Activated T-helper 1 cell treated with anti-CD3 and anti-CD28 coated beads, Interleukin-12 subunit alpha, Interleukin-12 subunit beta, Interleukin-2, Interleukin-4 antibody, amounts not matched to agents 30 ng/mL and 10 ng/mL and 1 ng/mL, durations not matched to agents 14 hours and 24 hours and 36 hours (primary cell): ENCODE results near the gene TCF12. TPM values are rescaled to one million over a fixed set of nuclear protein-coding genes. Genes with fewer than 3 reads are reported as not detected.

ENCODE experiments used
- DNase-seq: peaks from one replicate; pipeline ENCODE4 v3.0.0; 2021; ENCODE audit warnings: low spot score
- H3K27ac Mint-ChIP-seq: one replicate; pipeline ENCODE4 v1.8.0; 2021; ENCODE audit warnings: mild to moderate bottlenecking, mixed read lengths
- H3K27me3 Mint-ChIP-seq: one replicate; pipeline ENCODE4 v1.8.0; 2022; ENCODE audit warnings: mild to moderate bottlenecking, moderate library complexity, mixed read lengths; ENCODE audit not compliant: insufficient read depth
- H3K36me3 Mint-ChIP-seq: one replicate; pipeline ENCODE4 v1.8.0; 2021; ENCODE audit warnings: low read depth, mixed read lengths
- H3K4me1 Mint-ChIP-seq: one replicate; pipeline ENCODE4 v1.8.0; 2021; ENCODE audit warnings: low read depth, mixed read lengths
- H3K4me3 Mint-ChIP-seq: one replicate; pipeline ENCODE4 v1.8.0; 2021; ENCODE audit warnings: mild to moderate bottlenecking, moderate library complexity, mixed read lengths
- H3K9me3 Mint-ChIP-seq: one replicate; pipeline ENCODE4 v1.8.0; 2021; ENCODE audit warnings: mixed read lengths
- intact Hi-C: fragments of 100-400 bp; cut with micrococcal nuclease; formaldehyde crosslinking; loops from one replicate; pipeline ENCODE4 v1.15.1; 2024
- total RNA-seq: library from RNA; stranded (reverse); gene quantifications from 2 replicates; pipeline ENCODE4 v1.2.3, GENCODE V29; 2022

TCF12 gene
- total RNA-seq, 1 donor from 2014 or later: 85.7 TPM

GRCh38 chr15:56972426-56972825 lies 54.0 kb downstream of the TCF12 start:
- H3K4me1 Mint-ChIP-seq: peaks cover 28% of the 10 kb centered on the region
- H3K4me3 Mint-ChIP-seq: no peak overlapping the region
- intact Hi-C loops: no loop called here
- DNase-seq: no peak
- H3K9me3 Mint-ChIP-seq: no peaks in the 10 kb centered on the region
- H3K36me3 Mint-ChIP-seq: peaks cover 5% of the 10 kb centered on the region
- no peaks in the 10 kb centered on the region for H3K27me3 Mint-ChIP-seq
- no peak overlapping the region for H3K27ac Mint-ChIP-seq

GRCh38 chr15:56973463-56973862 lies 55.0 kb downstream of the TCF12 start:
- Mint-ChIP-seq H3K36me3 (peaks cover 5% of the 10 kb centered on the region), H3K4me3 (no peak overlapping the region), H3K27me3 (no peaks in the 10 kb centered on the region), H3K9me3 (no peaks in the 10 kb centered on the region), H3K27ac (no peak overlapping the region), H3K4me1 (peaks cover 27% of the 10 kb centered on the region)
- DNase-seq: no peak
- intact Hi-C loops: no loop called here

- Mint-ChIP-seq H3K4me1 (peaks cover 23% of the 10 kb centered on the region), H3K27me3 (no peaks in the 10 kb centered on the region), H3K36me3 (no peaks in the 10 kb centered on the region), H3K4me3 (no peak overlapping the region), H3K9me3 (no peaks in the 10 kb centered on the region), H3K27ac (no peak overlapping the region)
- intact Hi-C loops: no loop called here
- no peak for DNase-seq
Measured at GRCh38 chr15:56977232-56977631, 58.8 kb downstream of the TCF12 start.

- no peaks in the 10 kb centered on the region for H3K36me3 Mint-ChIP-seq
- no peak for DNase-seq
- no peaks in the 10 kb centered on the region for H3K9me3 Mint-ChIP-seq
- H3K4me3 Mint-ChIP-seq: no peak overlapping the region
- H3K27me3 Mint-ChIP-seq: no peaks in the 10 kb centered on the region
- H3K27ac Mint-ChIP-seq: no peak overlapping the region
- intact Hi-C loops: no loop called here
- H3K4me1 Mint-ChIP-seq: peaks cover 19% of the 10 kb centered on the region
Measured at GRCh38 chr15:56978898-56979662, 60.6 kb downstream of the TCF12 start.

- no peak for DNase-seq
- Mint-ChIP-seq H3K27ac (no peak overlapping the region), H3K27me3 (no peaks in the 10 kb centered on the region), H3K9me3 (no peaks in the 10 kb centered on the region), H3K4me3 (no peak overlapping the region), H3K36me3 (no peaks in the 10 kb centered on the region), H3K4me1 (peaks cover 17% of the 10 kb centered on the region)
- intact Hi-C loops: loop anchor here (10.0 kb wide), 1 partner anchor 234 kb away; no protein-coding TSS in a partner anchor
Measured at GRCh38 chr15:56980473-56980872, 62.0 kb downstream of the TCF12 start.

GRCh38 chr15:56981160-56981559 lies 62.7 kb downstream of the TCF12 start:
- DNase-seq: no peak
- no peaks in the 10 kb centered on the region for H3K9me3 Mint-ChIP-seq
- no peaks in the 10 kb centered on the region for H3K36me3 Mint-ChIP-seq
- no peak overlapping the region for H3K27ac Mint-ChIP-seq
- no peaks in the 10 kb centered on the region for H3K27me3 Mint-ChIP-seq
- intact Hi-C loops: loop anchor here (10.0 kb wide), 1 partner anchor 234 kb away; no protein-coding TSS in a partner anchor
- no peak overlapping the region for H3K4me3 Mint-ChIP-seq
- H3K4me1 Mint-ChIP-seq: peaks cover 17% of the 10 kb centered on the region

GRCh38 chr15:56982987-56983386 lies 64.5 kb downstream of the TCF12 start:
- no peaks in the 10 kb centered on the region for H3K36me3 Mint-ChIP-seq
- intact Hi-C loops: loop anchor here (10.0 kb wide), 1 partner anchor 232 kb away; no protein-coding TSS in a partner anchor

GRCh38 chr15:56984681-56985481 lies 66.4 kb downstream of the TCF12 start:
- H3K9me3 Mint-ChIP-seq: no peaks in the 10 kb centered on the region
- H3K36me3 Mint-ChIP-seq: no peaks in the 10 kb centered on the region
- H3K27me3 Mint-ChIP-seq: no peaks in the 10 kb centered on the region
- H3K4me3 Mint-ChIP-seq: no peak overlapping the region
- DNase-seq: no peak
- H3K4me1 Mint-ChIP-seq: peaks cover 25% of the 10 kb centered on the region
- no peak overlapping the region for H3K27ac Mint-ChIP-seq
- intact Hi-C loops: loop anchor here (10.0 kb wide), 1 partner anchor 230 kb away; no protein-coding TSS in a partner anchor

More at GRCh38 chr15:56982987-56983386, 64.5 kb downstream of the TCF12 start:
- no peaks in the 10 kb centered on the region for H3K27me3 Mint-ChIP-seq
- peaks cover 17% of the 10 kb centered on the region for H3K4me1 Mint-ChIP-seq
- no peaks in the 10 kb centered on the region for H3K9me3 Mint-ChIP-seq
- no peak overlapping the region for H3K27ac Mint-ChIP-seq
- no peak for DNase-seq
- H3K4me3 Mint-ChIP-seq: no peak overlapping the region

GRCh38 chr15:56985856-56986255 lies 67.4 kb downstream of the TCF12 start:
- peaks cover 24% of the 10 kb centered on the region for H3K4me1 Mint-ChIP-seq
- intact Hi-C loops: loop anchor here (10.0 kb wide), 1 partner anchor 229 kb away; no protein-coding TSS in a partner anchor
- DNase-seq: no peak
- no peak overlapping the region for H3K27ac Mint-ChIP-seq
- no peaks in the 10 kb centered on the region for H3K27me3 Mint-ChIP-seq
- no peaks in the 10 kb centered on the region for H3K36me3 Mint-ChIP-seq
- H3K4me3 Mint-ChIP-seq: no peak overlapping the region
- no peaks in the 10 kb centered on the region for H3K9me3 Mint-ChIP-seq

- H3K4me3 Mint-ChIP-seq: no peak overlapping the region
- H3K27me3 Mint-ChIP-seq: no peaks in the 10 kb centered on the region
- no peaks in the 10 kb centered on the region for H3K36me3 Mint-ChIP-seq
- peaks cover 19% of the 10 kb centered on the region for H3K4me1 Mint-ChIP-seq
- DNase-seq: no peak
- H3K27ac Mint-ChIP-seq: no peak overlapping the region
- intact Hi-C loops: loop anchor here (10.0 kb wide), 1 partner anchor 228 kb away; no protein-coding TSS in a partner anchor
- H3K9me3 Mint-ChIP-seq: no peaks in the 10 kb centered on the region
Measured at GRCh38 chr15:56987286-56987685, 68.8 kb downstream of the TCF12 start.

- H3K27me3 Mint-ChIP-seq: no peaks in the 10 kb centered on the region
- H3K9me3 Mint-ChIP-seq: no peaks in the 10 kb centered on the region
- H3K4me3 Mint-ChIP-seq: no peak overlapping the region
- peaks cover 6% of the 10 kb centered on the region for H3K36me3 Mint-ChIP-seq
- peaks cover 12% of the 10 kb centered on the region for H3K4me1 Mint-ChIP-seq
- DNase-seq: no peak
- H3K27ac Mint-ChIP-seq: peak overlapping the region; percentile 7
- intact Hi-C loops: loop anchor here (10.0 kb wide), 1 partner anchor 227 kb away; no protein-coding TSS in a partner anchor
Measured at GRCh38 chr15:56988219-56988618, 69.8 kb downstream of the TCF12 start.

- no peaks in the 10 kb centered on the region for H3K9me3 Mint-ChIP-seq
- peaks cover 10% of the 10 kb centered on the region for H3K36me3 Mint-ChIP-seq
- H3K27ac Mint-ChIP-seq: peak overlapping the region; percentile 30
- no peaks in the 10 kb centered on the region for H3K27me3 Mint-ChIP-seq
- H3K4me1 Mint-ChIP-seq: peaks cover 12% of the 10 kb centered on the region
- DNase-seq: no peak
- intact Hi-C loops: loop anchor here (10.0 kb wide), 1 partner anchor 225 kb away; no protein-coding TSS in a partner anchor
- H3K4me3 Mint-ChIP-seq: no peak overlapping the region
Measured at GRCh38 chr15:56989411-56989924, 71.0 kb downstream of the TCF12 start.
